HG02763 (cell line): ENCODE measurements around the gene RSPH10B.
"Not testable (repeated sequence)": the region's sequence is repeated elsewhere in the genome, so short reads cannot be mapped to it uniquely, and the experiment has no call there.

Experiments
- ATAC-seq: cut with Tn5 transposase; IDR thresholded peaks from one replicate; pipeline ENCODE4 v1.9.1; 2021; ENCODE audit warnings: mild to moderate bottlenecking, moderate library complexity; ENCODE audit not compliant: unreplicated experiment

RSPH10B gene

DNA sequence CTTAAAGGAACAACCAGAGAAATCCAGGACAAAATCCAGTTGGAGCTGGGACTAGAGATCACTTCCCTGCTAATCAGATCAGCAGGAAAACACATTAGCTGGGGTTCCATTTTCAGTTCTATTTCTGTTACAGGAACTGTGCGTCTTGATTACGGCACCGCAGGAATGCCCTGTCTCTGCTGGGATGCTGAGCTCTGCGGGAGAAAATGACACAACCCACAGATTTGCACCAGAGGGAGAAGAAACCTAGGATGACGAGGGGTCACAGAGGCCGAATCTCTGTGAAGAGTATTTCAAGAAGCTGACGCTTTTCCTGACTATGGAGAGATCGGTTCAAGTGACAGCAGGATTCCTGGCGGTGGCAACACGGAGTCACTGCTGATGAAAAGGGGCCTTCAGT, 40.2 kb downstream of the RSPH10B start:
- not testable (repeated sequence) for ATAC-seq

GRCh38 chr7:5926263-5926870, 44.1 kb downstream of the RSPH10B start:
- not testable (repeated sequence) for ATAC-seq

DNA sequence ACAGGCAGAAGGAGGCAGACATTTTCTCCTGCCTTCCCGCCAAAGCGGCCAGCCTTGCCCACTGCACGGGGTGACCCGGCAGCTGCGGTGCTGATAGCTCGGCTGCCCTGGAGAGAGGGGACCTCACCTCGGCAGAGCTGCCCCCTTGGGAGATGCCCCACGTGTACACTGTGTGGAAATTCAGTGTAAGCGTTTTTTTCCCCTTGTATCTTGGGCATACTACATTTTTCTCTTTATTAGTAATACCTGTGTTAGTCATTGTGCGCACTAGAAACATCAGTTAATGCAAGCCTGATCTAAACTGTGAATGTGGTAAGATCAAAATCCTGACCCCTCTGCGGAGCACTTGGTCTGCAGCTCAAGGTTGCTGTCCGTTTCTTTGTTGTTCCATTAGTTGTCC, 45.9 kb downstream of the RSPH10B start:
- not testable (repeated sequence) for ATAC-seq

GRCh38 chr7:5924180-5924579, 46.3 kb downstream of the RSPH10B start:
- not testable (repeated sequence) for ATAC-seq

DNA sequence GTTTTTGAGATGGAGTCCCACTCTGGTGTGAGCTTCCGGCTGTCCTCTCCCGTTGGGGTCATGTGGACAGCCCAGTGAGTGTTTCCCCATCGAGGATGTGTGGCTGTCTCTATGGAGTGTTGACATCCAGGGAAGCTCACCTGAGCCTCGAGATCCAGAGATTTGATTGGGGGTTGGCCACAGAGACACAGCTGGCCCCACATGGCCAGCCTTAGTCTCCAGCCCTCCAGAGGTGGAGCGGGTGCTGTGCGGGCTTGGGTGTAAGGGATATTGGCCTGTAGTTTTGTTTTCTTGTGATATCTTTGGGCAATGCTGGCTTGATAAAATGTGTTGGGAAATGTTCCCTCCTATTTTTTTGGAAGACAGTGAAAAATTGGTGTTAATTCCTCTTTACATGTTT, 54.0 kb downstream of the RSPH10B start:
- not testable (repeated sequence) for ATAC-seq

- ATAC-seq: not testable (repeated sequence)
Measured at GRCh38 chr7:5908835-5909234, 61.7 kb downstream of the RSPH10B start.

- not testable (repeated sequence) for ATAC-seq
Measured at GRCh38 chr7:5904726-5905125, 65.8 kb downstream of the RSPH10B start.

DNA sequence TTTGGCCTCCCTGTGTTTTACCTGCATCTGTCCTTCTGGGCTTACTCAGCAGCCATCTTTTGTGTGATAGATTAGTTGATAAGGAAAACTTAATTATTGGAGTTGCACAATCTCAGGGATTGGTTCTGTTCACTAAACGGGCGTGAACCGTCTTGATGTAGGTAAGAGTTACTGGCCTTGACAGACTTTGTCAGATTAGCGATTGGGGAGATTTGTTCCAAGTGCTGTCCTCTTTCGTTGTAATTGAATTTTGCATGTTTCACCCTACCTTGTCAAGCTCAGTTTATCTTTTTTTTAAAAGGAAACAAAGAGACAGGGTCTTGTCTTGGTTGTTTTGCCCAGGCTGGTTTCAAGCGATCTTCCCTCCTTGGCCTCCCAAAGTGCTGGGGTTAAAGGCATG, 67.5 kb downstream of the RSPH10B start:
- not testable (repeated sequence) for ATAC-seq

DNA sequence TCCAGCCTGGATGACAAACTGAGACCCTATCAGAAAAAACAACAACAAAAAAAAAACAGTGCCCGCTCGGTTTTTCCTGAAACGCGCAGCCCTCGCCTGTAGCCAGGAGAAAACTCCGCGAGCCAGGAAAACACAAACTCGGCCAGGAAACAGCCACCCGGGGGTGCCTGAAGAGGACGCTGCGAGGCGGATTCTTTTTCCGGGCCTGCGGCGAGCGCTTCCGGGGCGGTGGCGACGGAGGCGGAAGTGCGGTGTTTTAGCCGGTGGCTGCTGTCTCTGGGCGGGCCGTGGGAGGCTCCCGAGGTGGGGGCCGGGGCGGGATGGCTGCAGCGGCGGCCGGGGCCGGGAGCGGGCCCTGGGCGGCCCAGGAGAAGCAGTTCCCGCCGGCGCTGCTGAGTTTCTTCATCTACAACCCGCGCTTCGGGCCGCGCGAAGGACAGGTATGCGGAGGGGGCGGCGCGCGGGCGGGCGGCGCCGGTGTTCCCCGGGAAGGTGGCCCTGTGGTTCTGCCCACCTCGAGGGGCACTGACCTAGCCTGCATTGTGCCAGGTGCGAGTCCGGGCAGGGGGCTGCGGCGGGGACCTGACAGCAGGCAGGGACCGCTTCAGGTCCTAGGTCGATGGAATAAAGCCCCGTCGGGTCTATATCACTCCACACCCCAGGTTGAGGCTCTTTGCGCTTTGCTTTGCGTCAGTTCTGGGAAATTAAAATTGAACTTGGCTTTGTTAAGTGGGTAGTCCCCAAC, 71.8 kb downstream of the RSPH10B start, which contains the start of gene CCZ1:
Gene CCZ1 (plus strand): TSS at position 254 of the 745 bp plus-strand sequence. CDS start 67 bp downstream, at position 321.
- peak; percentile 87 for ATAC-seq

GRCh38 chr7:5897369-5897919, 73.0 kb downstream of the RSPH10B start:
- ATAC-seq: not testable (repeated sequence)

DNA sequence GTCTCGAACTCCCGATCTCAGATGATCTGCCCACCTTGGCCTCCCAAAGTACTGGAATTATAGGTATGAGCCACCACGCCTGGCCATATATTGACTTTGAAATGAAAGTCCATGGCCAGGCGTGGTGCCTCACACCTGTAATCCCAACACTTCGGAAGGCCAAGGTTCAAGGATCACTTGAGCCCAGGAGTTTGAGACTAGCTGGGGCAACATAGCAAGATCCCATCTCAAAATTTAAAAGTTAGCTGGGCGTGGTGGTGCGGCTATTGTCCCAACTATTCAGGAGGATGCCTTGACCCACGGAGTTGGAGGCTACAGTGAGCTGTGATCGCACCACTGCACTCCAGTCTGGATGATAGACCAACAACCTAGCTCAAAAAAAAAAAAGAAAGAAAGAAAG, 78.0 kb downstream of the RSPH10B start:
- ATAC-seq: no peak

GRCh38 chr7:5890244-5890643, 80.2 kb downstream of the RSPH10B start:
- not testable (repeated sequence) for ATAC-seq

DNA sequence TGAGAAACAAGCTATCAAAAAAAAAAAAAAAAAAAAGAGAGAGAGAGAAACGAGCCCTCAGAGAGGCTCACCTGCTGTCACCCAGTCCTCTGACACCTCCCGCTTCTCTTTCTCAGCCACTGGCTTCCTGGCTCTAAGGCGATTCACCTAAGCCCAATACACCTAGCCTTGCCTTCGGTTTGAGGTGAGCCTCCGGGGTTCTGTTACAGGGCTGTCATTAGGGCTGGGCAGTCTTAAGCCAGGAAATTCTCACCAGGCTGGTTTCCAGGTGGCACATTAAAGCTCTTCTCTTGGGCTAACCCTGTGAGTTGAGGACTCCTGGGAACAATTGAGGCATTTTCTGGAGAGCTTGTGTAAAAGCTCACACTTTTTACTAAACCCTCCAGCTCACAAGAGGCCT, 82.5 kb downstream of the RSPH10B start:
- ATAC-seq: not testable (repeated sequence)

DNA sequence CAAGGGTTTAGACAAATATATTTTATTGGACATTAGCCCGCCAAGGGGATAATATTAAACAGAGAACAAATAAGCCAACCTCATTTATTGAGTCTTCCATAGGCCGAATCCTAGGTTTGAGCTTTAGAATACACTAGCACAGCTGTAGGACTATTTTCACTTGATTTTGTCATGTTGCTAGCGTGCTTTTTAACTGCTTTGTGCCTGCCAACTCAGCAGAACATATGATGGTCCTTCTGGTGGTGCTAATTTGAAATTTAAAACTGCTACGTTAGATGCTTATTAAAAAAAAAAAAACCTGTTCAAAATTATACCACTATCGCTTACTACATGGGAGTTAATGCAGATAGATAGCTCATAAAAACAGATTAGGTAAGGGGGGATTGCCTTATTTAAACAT, 86.1 kb downstream of the RSPH10B start:
- ATAC-seq: not testable (repeated sequence)

DNA sequence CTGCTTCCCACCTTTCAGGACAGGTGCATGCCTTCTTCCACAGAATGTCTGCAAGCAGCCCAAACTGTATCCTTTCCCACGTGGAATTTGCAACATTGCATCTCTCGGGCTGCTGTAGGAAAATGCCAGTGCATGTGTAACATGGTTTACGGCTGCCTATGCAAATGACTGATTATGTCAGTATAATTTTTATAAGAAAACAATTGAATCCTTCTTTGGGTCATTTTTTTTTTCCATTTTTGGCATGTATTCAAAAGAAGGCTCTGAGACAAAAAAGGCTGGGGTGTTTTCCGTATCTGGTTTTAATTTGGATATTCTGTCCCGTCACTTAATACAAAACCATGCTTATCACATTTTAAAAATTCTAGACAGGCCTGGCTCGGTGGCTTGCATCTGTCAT, 90.4 kb downstream of the RSPH10B start:
- ATAC-seq: not testable (repeated sequence)

GRCh38 chr7:5879591-5879990, 90.9 kb downstream of the RSPH10B start:
- not testable (repeated sequence) for ATAC-seq
